Stimulated activated CD8-positive, alpha-beta memory T cell treated with anti-CD3 and anti-CD28 coated beads, Interleukin-4, amount 100 ng/mL, for 1 hour (primary cell): ENCODE measurements around the gene UXS1.
"Not testable (repeated sequence)": the region's sequence is repeated elsewhere in the genome, so short reads cannot be mapped to it uniquely, and the experiment has no call there.

ENCODE experiments used
- DNase-seq, 2 donors: peaks; one replicate each; pipeline ENCODE4 v3.0.0-alpha.2; 2020; ENCODE audit warnings: low read depth in 2 of 2, low spot score in 1 of 2

The UXS1 gene

GRCh38 chr2:106137731-106138521, 56.2 kb downstream of the UXS1 start:
- DNase-seq = no peak

GRCh38 chr2:106131192-106131591, 62.9 kb downstream of the UXS1 start:
- not testable (repeated sequence) for DNase-seq

- no peak for DNase-seq
These were observed 63.7 kb downstream of the UXS1 start for GRCh38 chr2:106130251-106130998.

GRCh38 chr2:106129592-106129991, 64.5 kb downstream of the UXS1 start:
- DNase-seq = no peak

GRCh38 chr2:106129150-106129549, 65.0 kb downstream of the UXS1 start:
- no peak for DNase-seq

GRCh38 chr2:106127776-106128268, 66.3 kb downstream of the UXS1 start:
- DNase-seq = no peak

DNA sequence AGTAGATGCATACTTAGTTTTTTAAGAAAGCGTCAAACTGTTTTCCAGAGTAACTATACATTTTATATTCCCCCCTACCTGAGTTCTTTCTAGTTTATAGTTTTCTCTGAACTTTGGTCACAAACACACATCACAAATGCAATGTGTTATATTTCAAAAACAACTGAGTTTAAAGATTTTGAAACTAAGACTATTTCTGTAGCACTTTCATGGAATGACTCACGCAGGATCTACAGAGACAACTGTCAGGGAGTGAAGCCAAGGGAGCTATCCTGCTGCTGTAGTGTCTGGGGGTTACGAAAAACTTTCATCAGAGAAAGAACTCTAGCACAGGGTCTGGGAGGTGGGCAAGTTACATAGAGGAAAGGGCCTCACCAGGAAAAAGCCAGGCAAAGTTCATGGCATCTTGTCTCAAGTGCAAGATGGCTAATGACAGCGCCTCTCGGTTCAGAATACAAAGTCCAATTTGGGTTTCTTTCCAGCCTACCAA, 66.8 kb downstream of the UXS1 start:
- no peak for DNase-seq

GRCh38 chr2:106126705-106127281, 67.3 kb downstream of the UXS1 start:
- no peak for DNase-seq

DNA sequence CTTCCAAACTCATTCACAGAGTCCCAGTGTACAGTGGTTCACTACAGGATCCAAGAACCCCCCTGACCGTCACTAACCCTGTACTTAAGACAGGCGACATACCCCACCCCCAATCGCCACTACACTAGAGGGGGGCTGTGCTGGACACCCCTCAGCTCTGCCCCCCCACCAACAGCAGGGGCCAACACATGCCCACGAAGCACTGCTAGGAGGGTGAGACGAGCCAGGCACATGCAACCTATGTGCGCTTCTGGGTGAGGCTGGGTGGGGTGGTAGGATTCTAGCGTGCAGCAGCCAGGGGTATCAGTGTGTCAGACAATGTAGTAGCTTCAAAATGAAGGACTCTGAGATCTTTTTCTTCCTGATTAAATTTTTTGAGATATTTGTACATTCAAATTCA, 67.8 kb downstream of the UXS1 start:
- no peak for DNase-seq

GRCh38 chr2:106124905-106125549, 69.1 kb downstream of the UXS1 start:
- no peak for DNase-seq

DNA sequence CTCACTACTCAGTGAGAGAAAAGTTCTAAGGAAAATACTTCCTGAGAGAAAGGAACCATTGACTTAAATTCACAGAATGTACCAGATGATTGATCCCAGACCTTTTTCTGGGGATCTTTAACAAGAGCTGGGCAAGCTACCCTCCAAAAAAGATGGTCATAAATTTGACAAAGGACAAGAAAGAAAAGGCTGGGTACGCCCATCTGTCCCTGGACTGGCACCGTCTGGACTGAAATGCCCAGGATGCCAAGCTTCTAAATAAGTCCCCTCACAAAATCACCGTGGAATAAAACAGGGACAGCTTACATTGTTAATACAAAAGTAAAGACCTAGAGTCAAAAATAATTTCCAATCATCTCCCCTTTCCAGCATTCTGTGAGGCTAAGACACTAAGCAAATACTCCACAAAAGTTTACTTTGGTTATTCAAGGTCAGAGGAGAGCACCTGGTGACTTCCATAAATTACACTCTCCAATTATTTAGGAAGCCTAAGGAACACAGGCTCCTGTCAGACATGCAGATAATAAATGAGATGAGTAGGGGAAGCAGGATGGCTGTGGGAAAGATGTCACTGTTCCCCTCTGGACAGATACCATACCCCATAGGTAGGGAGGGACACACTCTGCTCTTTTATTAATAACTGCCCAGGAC, 69.9 kb downstream of the UXS1 start:
- no peak for DNase-seq

DNA sequence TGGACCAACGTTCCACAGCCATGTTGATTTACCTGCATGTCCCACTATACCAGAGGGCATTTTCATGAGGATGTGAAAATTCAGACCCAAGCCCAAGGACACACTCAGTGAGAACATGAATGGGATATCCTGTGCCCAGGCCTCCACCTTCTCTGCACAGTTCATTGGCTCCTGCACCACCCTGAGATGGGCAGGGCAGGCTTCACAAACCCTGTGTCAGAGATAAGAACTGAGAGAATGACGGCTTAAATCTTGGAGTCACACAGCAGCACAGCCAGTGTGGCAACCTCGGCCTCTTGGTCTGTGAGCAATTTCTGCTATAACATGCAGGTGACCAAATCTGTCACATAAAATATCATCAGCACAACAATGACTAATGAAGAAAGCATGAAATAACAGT, 71.9 kb downstream of the UXS1 start:
- no peak for DNase-seq

GRCh38 chr2:106120432-106120831, 73.7 kb downstream of the UXS1 start:
- DNase-seq = no peak

DNA sequence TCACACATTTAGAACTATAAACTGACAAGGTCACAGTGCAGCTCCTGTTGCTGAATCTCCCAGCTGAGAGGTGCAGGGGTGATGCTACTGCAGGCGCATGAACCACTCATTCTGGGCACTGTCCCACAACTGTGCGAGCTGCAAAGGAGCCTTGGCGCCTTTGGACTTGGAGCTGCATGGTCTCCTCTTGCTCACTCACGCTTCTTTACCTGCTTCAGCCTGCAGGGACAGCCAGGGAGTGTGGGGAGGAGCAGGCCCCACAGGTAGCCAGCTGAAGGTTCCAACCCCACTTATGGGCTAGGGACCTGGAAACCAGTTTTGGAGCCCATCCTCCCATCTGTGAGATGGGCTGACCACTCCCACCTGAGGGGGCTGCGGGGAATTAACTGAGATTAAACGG, 75.0 kb downstream of the UXS1 start:
- DNase-seq = no peak

DNA sequence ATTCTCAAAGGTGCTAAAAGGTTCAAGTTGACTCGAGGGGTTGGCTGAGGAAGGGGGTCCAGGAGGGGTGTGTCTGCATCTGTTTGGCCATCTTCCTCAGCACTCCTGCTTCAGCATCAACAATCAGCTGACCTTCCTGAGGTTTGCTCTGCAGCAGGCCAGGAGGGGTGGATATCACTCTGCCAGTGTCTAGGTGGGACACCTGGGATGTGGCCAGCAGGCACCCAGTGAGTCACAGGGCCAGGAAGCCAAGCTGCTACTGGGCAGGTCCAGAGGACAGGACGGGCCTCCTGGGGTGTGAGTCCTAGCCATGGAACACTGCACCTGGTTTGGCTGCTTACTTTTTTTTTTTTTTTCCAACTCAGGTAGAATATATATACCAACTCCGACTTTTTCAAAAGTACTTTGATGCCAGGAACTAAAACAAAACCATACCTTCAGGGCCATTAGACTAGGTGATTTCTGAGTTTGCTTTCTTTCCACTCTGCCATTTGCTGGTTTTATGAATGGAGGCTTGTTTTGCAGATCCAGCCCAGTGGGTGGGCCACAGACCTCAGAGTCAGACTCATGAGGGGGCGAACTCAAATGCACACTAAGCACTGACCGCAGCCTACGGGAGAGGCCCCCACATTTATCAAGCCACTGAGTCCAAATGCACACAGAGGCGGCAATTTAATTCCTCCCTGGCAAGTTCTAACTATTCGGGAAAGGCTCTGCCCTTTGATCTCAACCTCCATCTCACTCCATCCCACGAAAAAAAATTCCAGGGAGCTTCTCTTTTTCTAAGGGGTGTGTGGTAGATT, 76.0 kb downstream of the UXS1 start:
- no peak for DNase-seq

DNA sequence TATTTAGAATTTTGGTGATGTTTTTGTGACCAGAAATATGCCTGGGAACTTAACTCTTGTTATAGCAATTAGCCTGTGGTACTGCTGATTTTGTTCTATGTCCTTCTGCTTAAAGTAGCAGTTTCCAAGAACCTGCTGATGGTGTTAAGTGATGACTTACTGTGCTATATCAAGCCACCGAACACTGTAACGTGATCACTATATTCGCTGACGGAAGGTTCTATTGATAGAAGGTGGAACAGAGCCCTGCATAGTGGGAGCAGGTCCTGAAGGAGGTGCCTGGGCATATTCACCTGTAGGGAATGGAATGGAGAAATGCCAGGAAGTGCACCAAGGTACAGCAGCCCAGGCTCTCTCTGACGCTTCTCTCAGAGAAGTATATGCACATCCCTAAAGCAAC, 76.8 kb downstream of the UXS1 start:
- no peak for DNase-seq

- DNase-seq = no peak
These were observed 77.9 kb downstream of the UXS1 start for GRCh38 chr2:106116248-106116647.

- DNase-seq = no peak
These were observed 78.4 kb downstream of the UXS1 start for GRCh38 chr2:106115665-106116064.

- no peak for DNase-seq
These were observed 78.9 kb downstream of the UXS1 start for GRCh38 chr2:106115250-106115649.

- DNase-seq = no peak
These were observed 79.9 kb downstream of the UXS1 start for GRCh38 chr2:106114166-106114565.
